Measurements from ENCODE around the gene ARMC5.

Gene ARMC5

GRCh38 chr16:31461201-31461920, 2.1 kb downstream of the ARMC5 start:
- peaks cover 11% of the 10 kb centered on the region for H3K36me3 ChIP-seq (ENCODE audit: control insufficient read depth, low read length)
- H3F3A ChIP-seq (ENCODE audit: control insufficient read depth, insufficient read depth), result no peaks in the 10 kb centered on the region
- H4K20me1 ChIP-seq (ENCODE audit: control insufficient read depth, insufficient read depth, low read depth, low read length), result peaks cover 16% of the 10 kb centered on the region
- H3K4me3 ChIP-seq (ENCODE audit: low read length), result no peak overlapping the region
- H3K4me2 ChIP-seq (ENCODE audit: low read length), result no peak overlapping the region
- H3K79me2 ChIP-seq (ENCODE audit: control insufficient read depth, low read length), result peaks cover 30% of the 10 kb centered on the region
- peaks cover 23% of the 10 kb centered on the region for H3K4me1 ChIP-seq (ENCODE audit: control insufficient read depth, low read length)
- no peaks in the 10 kb centered on the region for H3K9me2 ChIP-seq (replicated peaks; ENCODE audit: control insufficient read depth, low read length)
- no peak for TF ChIP-seq CTCF (IDR thresholded peaks at IDR 0.05; ENCODE audit: low read depth, low read length, poor library complexity, severe bottlenecking)
- TF ChIP-seq EZH2phosphoT487 (IDR thresholded peaks at IDR 0.05; ENCODE audit: borderline replicate concordance, low read length), result no peak
- no peak overlapping the region for H3K27ac ChIP-seq (ENCODE audit: low read depth, low read length)
- no peaks in the 10 kb centered on the region for H3K9me3 ChIP-seq (ENCODE audit: control insufficient read depth, insufficient read depth, low read length)
- H3K27me3 ChIP-seq (ENCODE audit: control insufficient read depth, low read length), result no peaks in the 10 kb centered on the region; the same call in 1 of the 2 replicates

GRCh38 chr16:31461921-31462804, 2.9 kb downstream of the ARMC5 start:
- H3K4me1 ChIP-seq (ENCODE audit: control insufficient read depth, low read length), result peaks cover 25% of the 10 kb centered on the region

GRCh38 chr16:31464348-31464769, 5.1 kb downstream of the ARMC5 start:
- no peak overlapping the region for H3K27ac ChIP-seq (ENCODE audit: low read depth, low read length)
- 0 out of 2 replicates have a peak, but pooled peaks cover 4% of the 10 kb centered on the region for H3K79me2 ChIP-seq (ENCODE audit: control insufficient read depth, low read length)
- H3K9me2 ChIP-seq (replicated peaks; ENCODE audit: control insufficient read depth, low read length), result no peaks in the 10 kb centered on the region
- peaks cover 6% of the 10 kb centered on the region for H4K20me1 ChIP-seq (ENCODE audit: control insufficient read depth, insufficient read depth, low read depth, low read length)
- H3K27me3 ChIP-seq (ENCODE audit: control insufficient read depth, low read length), result no peaks in the 10 kb centered on the region; the same call in 1 of the 2 replicates
- H3K36me3 ChIP-seq (ENCODE audit: control insufficient read depth, low read length), result no peaks in the 10 kb centered on the region
- no peak overlapping the region for H3K4me3 ChIP-seq (ENCODE audit: low read length)
- H3F3A ChIP-seq (ENCODE audit: control insufficient read depth, insufficient read depth), result no peaks in the 10 kb centered on the region
- H3K4me2 ChIP-seq (ENCODE audit: low read length), result no peak overlapping the region
- H3K9me3 ChIP-seq (ENCODE audit: control insufficient read depth, insufficient read depth, low read length), result no peaks in the 10 kb centered on the region
- TF ChIP-seq CTCF (IDR thresholded peaks at IDR 0.05; ENCODE audit: low read depth, low read length, poor library complexity, severe bottlenecking), result no peak
- no peak for TF ChIP-seq EZH2phosphoT487 (IDR thresholded peaks at IDR 0.05; ENCODE audit: borderline replicate concordance, low read length)
- peaks cover 18% of the 10 kb centered on the region for H3K4me1 ChIP-seq (ENCODE audit: control insufficient read depth, low read length)

More at GRCh38 chr16:31461921-31462804, 2.9 kb downstream of the ARMC5 start:
- no peaks in the 10 kb centered on the region for H3F3A ChIP-seq (ENCODE audit: control insufficient read depth, insufficient read depth)
- no peak for TF ChIP-seq EZH2phosphoT487 (IDR thresholded peaks at IDR 0.05; ENCODE audit: borderline replicate concordance, low read length)
- no peak for TF ChIP-seq CTCF (IDR thresholded peaks at IDR 0.05; ENCODE audit: low read depth, low read length, poor library complexity, severe bottlenecking)
- no peaks in the 10 kb centered on the region for H3K9me3 ChIP-seq (ENCODE audit: control insufficient read depth, insufficient read depth, low read length)
- H3K27ac ChIP-seq (ENCODE audit: low read depth, low read length), result no peak overlapping the region
- peaks cover 11% of the 10 kb centered on the region for H3K36me3 ChIP-seq (ENCODE audit: control insufficient read depth, low read length)
- H3K79me2 ChIP-seq (ENCODE audit: control insufficient read depth, low read length), result peaks cover 22% of the 10 kb centered on the region
- no peaks in the 10 kb centered on the region; the same call in 1 of the 2 replicates for H3K27me3 ChIP-seq (ENCODE audit: control insufficient read depth, low read length)
- H4K20me1 ChIP-seq (ENCODE audit: control insufficient read depth, insufficient read depth, low read depth, low read length), result peaks cover 13% of the 10 kb centered on the region
- no peaks in the 10 kb centered on the region for H3K9me2 ChIP-seq (replicated peaks; ENCODE audit: control insufficient read depth, low read length)
- no peak overlapping the region for H3K4me3 ChIP-seq (ENCODE audit: low read length)
- H3K4me2 ChIP-seq (ENCODE audit: low read length), result no peak overlapping the region
